ENCODE measurements around the gene CACNB2.

GRCh38 chr10:18345308-18345707 is 205.1 kb downstream of the CACNB2 start:
- TF ChIP-seq POLR2A (IDR thresholded peaks at IDR 0.05): no peak
- TF ChIP-seq CTCF (IDR thresholded peaks at IDR 0.05): no peak
- TF ChIP-seq POLR2AphosphoS5 (IDR thresholded peaks at IDR 0.05): no peak

Measured in prostate gland (tissue), 2 donors.